Measurements from ENCODE around the gene DCAF5.
"Not testable (repeated sequence)": the region's sequence is repeated elsewhere in the genome, so short reads cannot be mapped to it uniquely, and the experiment has no call there.

DNA sequence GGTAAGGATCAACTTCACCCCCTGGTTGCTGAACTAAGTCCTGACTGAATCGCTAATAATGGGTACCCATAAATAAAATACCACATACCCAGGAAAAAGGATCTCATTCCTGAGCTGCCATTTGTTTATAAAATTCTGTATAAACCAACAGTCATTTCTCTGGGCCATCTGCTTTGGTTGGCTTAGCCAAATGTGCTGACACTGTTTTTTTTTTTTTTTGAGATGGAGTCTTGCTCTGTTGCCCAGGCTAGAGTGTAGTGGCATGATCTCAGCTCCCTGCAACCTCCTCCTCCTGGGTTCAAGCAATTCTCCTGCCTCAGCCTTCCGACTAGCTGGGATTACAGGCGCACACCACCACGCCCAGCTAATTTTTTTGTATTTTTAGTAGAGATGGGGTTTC lies 87.0 kb downstream of the DCAF5 start:
- TF ChIP-seq POLR2A, CTCF (IDR thresholded peaks at IDR 0.05): not testable (repeated sequence)
